Stimulated activated CD4-positive, alpha-beta T cell treated with anti-CD3 and anti-CD28 coated beads, TNF-alpha, amount 100 ng/mL, for 24 hours (primary cell): ENCODE data around the gene ALOX5.
"Not testable (repeated sequence)": the region's sequence is repeated elsewhere in the genome, so short reads cannot be mapped to it uniquely, and the experiment has no call there.

Experiments used
- DNase-seq, 3 experiments: peaks; one replicate each; pipeline ENCODE4 v3.0.0-alpha.2; 2020; ENCODE audit warnings: low read depth in 3 of 3

ALOX5 gene

GRCh38 chr10:45404770-45405120, 30.7 kb downstream of the ALOX5 start:
- no peak for DNase-seq

GRCh38 chr10:45407542-45407941, 33.5 kb downstream of the ALOX5 start:
- DNase-seq, result no peak

GRCh38 chr10:45408421-45409319, 34.7 kb downstream of the ALOX5 start:
- no peak for DNase-seq

- DNase-seq, result not testable (repeated sequence)
Observed at GRCh38 chr10:45409347-45409746, 35.3 kb downstream of the ALOX5 start.

GRCh38 chr10:45409782-45410181, 35.8 kb downstream of the ALOX5 start:
- no peak for DNase-seq

GRCh38 chr10:45410489-45410806, 36.4 kb downstream of the ALOX5 start:
- no peak for DNase-seq

- DNase-seq, result no peak
Observed at GRCh38 chr10:45410807-45411606, 37.0 kb downstream of the ALOX5 start.

- no peak for DNase-seq
Observed at GRCh38 chr10:45411607-45411940, 37.6 kb downstream of the ALOX5 start.

GRCh38 chr10:45415062-45415461, 41.0 kb downstream of the ALOX5 start:
- not testable (repeated sequence) for DNase-seq

- no peak for DNase-seq
Observed at GRCh38 chr10:45416603-45417002, 42.6 kb downstream of the ALOX5 start.

- DNase-seq, result no peak
Observed at GRCh38 chr10:45417746-45418145, 43.7 kb downstream of the ALOX5 start.

GRCh38 chr10:45418417-45418848, 44.4 kb downstream of the ALOX5 start:
- DNase-seq, result no peak

GRCh38 chr10:45418849-45419675, 45.0 kb downstream of the ALOX5 start:
- peak in 1 of 3 experiments; percentile 32 for DNase-seq

- no peak for DNase-seq
Observed at GRCh38 chr10:45419676-45420025, 45.6 kb downstream of the ALOX5 start.

GRCh38 chr10:45420453-45421192, 46.6 kb downstream of the ALOX5 start:
- peak in 2 of 3 experiments; percentile 20 to 39 for DNase-seq

GRCh38 chr10:45421221-45422097, 47.4 kb downstream of the ALOX5 start:
- DNase-seq, result no peak

- no peak for DNase-seq
Observed at GRCh38 chr10:45422207-45422865, 48.3 kb downstream of the ALOX5 start.

GRCh38 chr10:45422866-45423659, 49.0 kb downstream of the ALOX5 start:
- DNase-seq, result no peak

GRCh38 chr10:45423976-45424499, 50.0 kb downstream of the ALOX5 start:
- DNase-seq, result no peak
